Astrocyte (in vitro differentiated cells and primary cell): ENCODE measurements around the gene GPR27. TPM values are rescaled to one million over a fixed set of nuclear protein-coding genes. Genes with fewer than 3 reads are reported as not detected.

ENCODE experiments used
- DNase-seq: peaks from one replicate; pipeline ENCODE4 v3.0.0-alpha.2; 2010; ENCODE audit warnings: low read depth
- FAIRE-seq: peaks from 2 replicates; lab custom pipeline; 2011; peaks lifted over from hg19 to GRCh38; lab: Jason Lieb, UNC
- H2AFZ ChIP-seq: 2 replicates; pipeline ENCODE4 v1.6.0; 2012; ENCODE audit warnings: low read depth, low read length, inconsistent platforms
- H3K27ac ChIP-seq: 2 replicates; pipeline ENCODE4 v1.5.1; 2011; ENCODE audit warnings: low read depth, low read length, inconsistent platforms
- H3K27me3 ChIP-seq: 2 replicates; pipeline ENCODE4 v1.6.0; 2011; ENCODE audit warnings: low read length, inconsistent platforms; ENCODE audit not compliant: insufficient read depth
- H3K36me3 ChIP-seq: 2 replicates; pipeline ENCODE4 v1.5.1; 2011; ENCODE audit warnings: low read length, inconsistent platforms; ENCODE audit not compliant: insufficient read depth
- H3K4me1 ChIP-seq: 2 replicates; pipeline ENCODE4 v1.5.1; 2011; ENCODE audit warnings: low read length, inconsistent platforms; ENCODE audit not compliant: insufficient read depth
- H3K4me2 ChIP-seq: 2 replicates; pipeline ENCODE4 v1.6.0; 2012; ENCODE audit warnings: low read length, inconsistent platforms
- H3K4me3 ChIP-seq: 2 replicates; pipeline ENCODE4 v1.5.1; 2011; ENCODE audit warnings: low read depth, mild to moderate bottlenecking, low read length, inconsistent platforms; ENCODE audit not compliant: insufficient read depth
- H3K79me2 ChIP-seq: 2 replicates; pipeline ENCODE4 v1.6.0; 2012; ENCODE audit warnings: mild to moderate bottlenecking, low read length, inconsistent platforms; ENCODE audit not compliant: insufficient read depth
- H3K9ac ChIP-seq: 2 replicates; pipeline ENCODE4 v1.6.0; 2012; ENCODE audit warnings: mild to moderate bottlenecking, low read length, inconsistent platforms
- H3K9me3 ChIP-seq: 2 replicates; pipeline ENCODE4 v1.5.1; 2012; ENCODE audit warnings: low read depth, mild to moderate bottlenecking, low read length, inconsistent platforms; ENCODE audit not compliant: insufficient read depth
- H4K20me1 ChIP-seq: 2 replicates; pipeline ENCODE4 v1.6.0; 2012; ENCODE audit warnings: low read length, inconsistent platforms; ENCODE audit not compliant: insufficient read depth
- H3K27ac Mint-ChIP-seq: one replicate; pipeline ENCODE4 v1.8.0; 2021; ENCODE audit warnings: mild to moderate bottlenecking, mixed read lengths; ENCODE audit not compliant: unreplicated experiment
- H3K27me3 Mint-ChIP-seq: one replicate; pipeline ENCODE4 v1.8.0; 2021; ENCODE audit warnings: low read depth, mixed read lengths; ENCODE audit not compliant: unreplicated experiment
- H3K36me3 Mint-ChIP-seq: one replicate; pipeline ENCODE4 v1.8.0; 2021; ENCODE audit warnings: low read depth, mixed read lengths; ENCODE audit not compliant: unreplicated experiment
- H3K4me1 Mint-ChIP-seq: one replicate; pipeline ENCODE4 v1.8.0; 2021; ENCODE audit warnings: low read depth, mixed read lengths; ENCODE audit not compliant: unreplicated experiment
- H3K4me3 Mint-ChIP-seq: one replicate; pipeline ENCODE4 v1.8.0; 2021; ENCODE audit warnings: mild to moderate bottlenecking, moderate library complexity, mixed read lengths; ENCODE audit not compliant: unreplicated experiment
- H3K9me3 Mint-ChIP-seq: one replicate; pipeline ENCODE4 v1.8.0; 2021; ENCODE audit warnings: mild to moderate bottlenecking, mixed read lengths; ENCODE audit not compliant: unreplicated experiment
- CTCF ChIP-seq: IDR thresholded peaks from 2 replicates; pipeline ENCODE4 v1.5.1; 2011; ENCODE audit warnings: low read depth, mild to moderate bottlenecking, inconsistent platforms, low read length, moderate library complexity; ENCODE audit not compliant: insufficient read depth
- EZH2 ChIP-seq: IDR thresholded peaks from 2 replicates; pipeline ENCODE4 v1.6.1; 2012; ENCODE audit warnings: mild to moderate bottlenecking, low read length, inconsistent platforms; ENCODE audit not compliant: insufficient read depth
- total RNA-seq: library from RNA; stranded (reverse); gene quantifications from 2 replicates; pipeline ENCODE4 v1.2.1, GENCODE V29; 2021

GPR27 gene
- total RNA-seq, 1 donor from 2014 or later = 2.9 TPM

- H3K27ac Mint-ChIP-seq = no peak overlapping the region
- no peak overlapping the region for H3K4me3 Mint-ChIP-seq
- H3K4me2 ChIP-seq = no peak overlapping the region
Measured at GRCh38 chr3:71733319-71733718, 20.3 kb upstream of the GPR27 start.

GRCh38 chr3:71734881-71735280, 18.8 kb upstream of the GPR27 start:
- H3K9me3 Mint-ChIP-seq = peaks cover 7% of the 10 kb centered on the region
- H3K27me3 Mint-ChIP-seq = peaks cover 8% of the 10 kb centered on the region
- no peaks in the 10 kb centered on the region for H3K36me3 Mint-ChIP-seq
- Histone ChIP-seq H3K9me3 (no peaks in the 10 kb centered on the region), H3K36me3 (no peaks in the 10 kb centered on the region), H3K4me1 (no peaks in the 10 kb centered on the region), H3K4me2 (no peak overlapping the region), H3K79me2 (no peaks in the 10 kb centered on the region), H2AFZ (no peak overlapping the region), H3K9ac (no peak overlapping the region), H3K27ac (no peak overlapping the region), H4K20me1 (no peaks in the 10 kb centered on the region), H3K4me3 (no peak overlapping the region), H3K27me3 (peaks cover 4% of the 10 kb centered on the region)
- H3K4me3 Mint-ChIP-seq = no peak overlapping the region
- H3K4me1 Mint-ChIP-seq = peaks cover under 1% of the 10 kb centered on the region
- FAIRE-seq = no peak
- TF ChIP-seq CTCF (no peak), EZH2 (no peak)
- DNase-seq = no peak
- H3K27ac Mint-ChIP-seq = no peak overlapping the region

More at GRCh38 chr3:71733319-71733718, 20.3 kb upstream of the GPR27 start:
- Histone ChIP-seq H2AFZ (no peak overlapping the region), H3K9me3 (no peaks in the 10 kb centered on the region), H3K36me3 (no peaks in the 10 kb centered on the region), H3K4me1 (peaks cover 7% of the 10 kb centered on the region), H3K4me3 (no peak overlapping the region), H3K27me3 (peaks cover 9% of the 10 kb centered on the region), H3K79me2 (no peaks in the 10 kb centered on the region), H4K20me1 (no peaks in the 10 kb centered on the region), H3K9ac (no peak overlapping the region), H3K27ac (no peak overlapping the region)
- H3K9me3 Mint-ChIP-seq = peaks cover 7% of the 10 kb centered on the region
- TF ChIP-seq CTCF (no peak), EZH2 (no peak)
- peaks cover 13% of the 10 kb centered on the region for H3K27me3 Mint-ChIP-seq
- H3K4me1 Mint-ChIP-seq = peaks cover 5% of the 10 kb centered on the region
- H3K36me3 Mint-ChIP-seq = no peaks in the 10 kb centered on the region
- no peak for DNase-seq
- no peak for FAIRE-seq

GRCh38 chr3:71742621-71743020, 11.0 kb upstream of the GPR27 start:
- Mint-ChIP-seq H3K9me3 (peaks cover 7% of the 10 kb centered on the region), H3K36me3 (no peaks in the 10 kb centered on the region), H3K27me3 (peaks cover 5% of the 10 kb centered on the region), H3K4me1 (no peaks in the 10 kb centered on the region), H3K4me3 (no peak overlapping the region), H3K27ac (no peak overlapping the region)
- Histone ChIP-seq H3K27me3 (no peaks in the 10 kb centered on the region), H3K4me2 (no peak overlapping the region), H3K4me3 (no peak overlapping the region), H3K9me3 (peaks cover 4% of the 10 kb centered on the region), H3K9ac (no peak overlapping the region), H3K27ac (no peak overlapping the region), H3K36me3 (no peaks in the 10 kb centered on the region), H4K20me1 (no peaks in the 10 kb centered on the region), H3K4me1 (no peaks in the 10 kb centered on the region), H2AFZ (no peak overlapping the region), H3K79me2 (no peaks in the 10 kb centered on the region)
- FAIRE-seq = no peak
- TF ChIP-seq CTCF (no peak), EZH2 (no peak)
- no peak for DNase-seq
